HG03108 (cell line): Measurements from ENCODE around the gene PDZRN3.

Experiments used
- ATAC-seq: cut with Tn5 transposase; IDR thresholded peaks from one replicate; pipeline ENCODE4 v1.9.1; 2021; ENCODE audit warnings: moderate library complexity; ENCODE audit not compliant: unreplicated experiment

PDZRN3 gene

GRCh38 chr3:73401059-73401458 is 223.7 kb downstream of the PDZRN3 start:
- ATAC-seq: no peak

- ATAC-seq: no peak
Observed at GRCh38 chr3:73399666-73400253, 225.0 kb downstream of the PDZRN3 start.

DNA sequence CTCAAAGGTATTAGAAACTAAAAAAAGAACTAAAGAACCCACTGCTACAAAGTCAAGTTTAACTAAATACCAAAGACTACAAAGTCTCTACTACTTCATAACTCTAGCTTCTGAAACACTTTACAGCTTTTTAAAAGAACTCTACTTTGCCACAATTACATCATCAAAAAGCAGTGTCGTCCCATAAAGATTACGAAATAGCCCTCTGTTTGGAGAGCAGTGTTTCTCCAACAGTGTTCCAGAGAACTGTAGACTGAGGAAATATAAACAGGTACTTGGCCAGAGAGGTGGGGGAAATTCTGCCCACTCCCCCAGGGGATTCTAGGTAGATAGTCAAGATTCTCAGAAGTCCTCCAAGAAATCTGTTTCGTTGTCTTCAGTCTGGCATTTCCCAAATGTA is 225.6 kb downstream of the PDZRN3 start:
- ATAC-seq: no peak

- ATAC-seq: no peak
Observed at GRCh38 chr3:73398084-73398483, 226.7 kb downstream of the PDZRN3 start.

DNA sequence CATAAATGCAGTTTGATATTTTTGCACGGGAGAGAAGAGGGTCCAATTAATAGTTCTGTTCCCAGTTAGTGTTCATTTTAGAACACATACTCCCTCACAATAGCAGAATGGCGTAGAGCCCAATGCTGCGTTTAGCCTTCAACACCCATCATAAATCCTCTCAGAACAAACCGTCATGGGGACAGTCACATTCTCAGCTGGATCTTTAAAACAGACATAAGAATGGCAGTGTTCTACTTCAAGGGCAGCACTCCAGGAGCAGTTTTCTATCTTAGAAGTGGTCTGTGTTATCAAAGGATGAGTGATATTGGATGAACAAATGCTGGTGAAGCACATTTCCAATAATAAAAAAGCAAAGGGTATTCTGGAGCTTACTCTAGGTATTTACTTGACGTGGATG is 230.5 kb downstream of the PDZRN3 start:
- ATAC-seq: no peak

- ATAC-seq: no peak
Observed at GRCh38 chr3:73393005-73393404, 231.7 kb downstream of the PDZRN3 start.

- ATAC-seq: no peak
Observed at GRCh38 chr3:73391984-73392383, 232.8 kb downstream of the PDZRN3 start.

DNA sequence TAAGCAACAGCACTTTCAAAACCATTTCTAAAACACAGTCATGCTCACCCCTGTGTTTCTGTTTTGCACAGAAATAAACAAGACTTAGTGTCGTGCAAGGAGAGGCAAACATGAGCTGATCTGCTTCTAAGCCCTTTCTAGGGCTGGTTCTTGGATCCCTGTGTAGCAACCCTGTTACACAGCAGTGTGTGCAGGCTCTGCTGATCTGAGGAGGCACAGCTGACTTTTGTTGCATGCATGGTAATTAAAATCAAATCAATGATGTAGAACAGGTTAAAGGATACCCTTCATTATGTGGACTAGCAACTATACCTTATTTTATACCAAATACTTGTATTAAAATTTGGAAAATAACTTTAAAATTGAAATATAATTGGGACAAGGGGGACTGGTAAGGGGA is 234.8 kb downstream of the PDZRN3 start:
- ATAC-seq: no peak

DNA sequence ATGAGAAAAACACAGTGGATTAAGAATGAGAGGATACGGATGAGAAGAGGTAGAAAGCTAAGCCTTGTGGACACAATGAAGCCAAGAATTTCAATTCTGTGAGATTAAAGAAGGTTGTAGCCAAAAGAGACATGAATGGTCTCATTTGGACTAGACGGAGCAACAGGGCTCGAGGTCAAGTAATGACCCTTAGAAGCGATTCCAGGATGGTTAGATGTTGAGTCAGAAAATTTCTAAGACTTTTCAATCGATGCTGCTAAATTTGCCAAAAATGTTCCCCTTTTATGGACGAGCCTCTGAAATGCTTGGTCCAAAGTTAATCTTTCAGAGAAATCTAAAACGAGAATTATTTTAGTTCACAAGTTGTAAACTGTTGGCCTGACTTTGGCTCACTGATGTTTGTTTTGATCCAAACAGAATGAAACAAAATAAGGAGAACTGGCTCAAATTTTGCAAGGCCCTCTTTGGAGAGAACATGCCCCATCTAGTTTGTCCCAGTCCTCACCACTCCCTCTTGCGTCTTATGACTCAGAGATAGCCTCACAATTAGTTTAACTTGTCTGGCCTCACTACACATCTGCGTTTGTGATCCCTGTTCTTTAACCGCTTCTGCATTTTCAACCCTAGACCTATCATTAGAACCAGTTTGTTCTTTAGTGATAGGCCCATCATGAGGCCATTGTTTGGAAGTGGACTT is 235.5 kb downstream of the PDZRN3 start:
- ATAC-seq: no peak

GRCh38 chr3:73385568-73385967 is 239.2 kb downstream of the PDZRN3 start:
- no peak for ATAC-seq

GRCh38 chr3:73384091-73384906 is 240.4 kb downstream of the PDZRN3 start:
- no peak for ATAC-seq

DNA sequence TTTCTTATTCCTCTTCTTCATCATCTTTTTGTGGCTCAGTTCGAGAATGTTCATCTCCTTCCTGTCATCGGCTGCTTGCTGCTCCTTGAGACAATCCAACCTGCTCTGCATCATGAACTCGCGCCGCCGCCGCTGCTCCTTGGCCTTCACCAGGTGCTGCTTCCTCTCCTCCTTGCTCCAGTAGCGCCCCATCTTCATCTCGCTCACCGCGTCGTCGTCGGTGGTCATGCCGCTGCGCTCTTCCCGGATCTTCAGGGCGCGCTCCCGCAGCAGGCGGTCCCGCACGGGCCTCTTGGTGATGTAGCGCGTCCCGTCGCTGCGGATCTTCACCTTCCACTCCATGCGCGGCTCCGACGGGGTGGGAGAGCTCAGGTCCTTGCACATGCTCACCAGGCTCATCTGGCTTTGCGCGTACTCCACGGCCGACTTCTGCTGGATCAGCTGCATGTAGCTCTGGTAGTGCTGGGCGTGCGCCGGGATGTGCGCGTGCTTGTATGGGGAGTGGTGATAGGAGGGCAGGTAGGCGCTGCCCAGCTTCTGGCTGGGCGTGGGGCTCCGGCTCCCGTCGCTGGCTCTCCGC is 241.2 kb downstream of the PDZRN3 start:
- no peak for ATAC-seq

DNA sequence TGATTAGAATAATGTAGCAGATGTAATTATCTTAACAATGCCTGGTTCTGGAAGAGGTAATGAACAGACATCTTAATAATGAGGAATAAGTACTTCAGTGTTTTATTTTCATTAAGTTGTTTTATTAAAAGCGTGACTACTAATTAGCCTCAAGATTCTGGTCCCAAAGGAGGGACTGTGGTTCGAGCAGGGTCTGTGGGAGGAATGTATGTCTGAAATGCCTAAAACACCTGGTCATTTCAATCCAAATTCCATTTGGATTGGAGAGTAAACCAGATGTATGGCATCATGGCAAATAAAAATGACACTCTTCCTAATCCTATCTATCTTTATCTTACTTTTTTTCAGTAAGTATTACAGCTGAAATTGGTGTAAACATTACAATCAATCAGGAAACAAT is 243.2 kb downstream of the PDZRN3 start:
- no peak for ATAC-seq

- ATAC-seq: no peak
Observed at GRCh38 chr3:73380735-73381532, 243.8 kb downstream of the PDZRN3 start.

DNA sequence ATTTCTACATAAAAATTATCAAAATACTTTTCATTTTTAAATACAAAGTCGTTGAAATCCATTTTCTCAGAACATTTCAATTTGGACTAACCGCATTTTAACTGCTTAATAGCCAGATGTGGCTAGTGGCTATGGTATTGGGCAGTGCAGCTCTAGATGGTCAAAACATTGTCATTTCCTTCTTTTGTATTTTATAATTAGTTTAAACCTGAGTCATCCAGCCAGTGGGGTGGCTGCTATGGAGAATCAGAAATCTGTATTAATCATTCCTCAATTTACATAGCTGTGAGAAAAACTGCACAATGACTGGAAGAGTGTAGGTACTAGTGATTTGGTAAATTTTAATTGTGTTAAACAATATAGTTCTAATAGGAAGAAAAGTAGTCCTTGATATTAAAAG is 245.3 kb downstream of the PDZRN3 start:
- ATAC-seq: no peak

GRCh38 chr3:73378207-73378606 is 246.5 kb downstream of the PDZRN3 start:
- no peak for ATAC-seq

DNA sequence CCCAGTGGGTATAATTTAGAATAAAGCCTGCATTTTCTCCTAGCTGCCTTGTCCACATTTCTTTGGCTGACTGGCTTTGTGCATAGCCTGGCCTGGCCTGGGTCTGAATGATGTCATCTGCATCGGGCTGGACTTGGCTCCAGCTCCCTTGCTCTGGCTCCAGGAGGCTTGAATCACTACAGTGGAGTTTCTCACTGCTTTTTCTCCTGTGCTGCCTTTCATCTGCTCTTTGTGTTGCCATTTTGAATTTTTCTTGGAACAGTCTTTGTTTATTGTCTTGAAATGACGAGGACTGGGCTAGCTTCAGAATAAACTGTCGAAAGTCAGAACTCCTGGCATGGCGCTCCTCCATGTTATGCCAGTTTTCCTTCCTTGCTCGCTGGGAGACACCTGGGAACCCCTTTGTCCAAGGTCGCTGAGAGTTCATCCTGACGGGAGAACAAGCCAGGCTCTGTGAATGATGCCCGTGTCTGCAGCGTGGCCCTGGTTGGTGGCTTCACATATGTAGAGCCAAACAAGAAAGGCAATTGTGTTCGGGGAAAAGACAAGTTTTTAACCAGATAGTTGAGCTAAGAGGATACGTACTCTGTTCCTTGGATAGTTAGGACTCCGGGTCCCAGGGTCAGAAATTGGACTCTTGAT is 258.9 kb downstream of the PDZRN3 start:
- no peak for ATAC-seq

- ATAC-seq: no peak
Observed at GRCh38 chr3:73364517-73364916, 260.2 kb downstream of the PDZRN3 start.

DNA sequence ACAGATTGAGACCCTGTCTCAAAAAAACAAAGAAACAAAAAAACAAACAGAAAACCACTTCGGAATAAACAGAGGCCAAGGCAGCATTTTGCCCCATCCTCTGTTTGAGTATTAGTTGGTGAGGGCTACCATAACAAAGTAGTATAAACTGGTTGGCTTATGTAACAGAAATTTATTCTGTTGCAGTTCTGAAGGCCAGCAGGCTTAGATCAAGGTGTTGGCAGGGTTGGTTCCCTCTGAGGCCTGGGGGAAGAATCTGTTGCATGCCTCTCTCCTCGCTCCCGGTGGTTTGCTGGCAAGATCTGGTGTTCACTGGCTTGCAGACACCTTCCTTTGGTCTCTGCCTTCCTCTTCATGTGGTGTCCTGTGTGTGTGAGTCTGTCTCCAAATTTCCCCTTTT is 261.6 kb downstream of the PDZRN3 start:
- no peak for ATAC-seq

- no peak for ATAC-seq
Observed at GRCh38 chr3:73361591-73361990, 263.1 kb downstream of the PDZRN3 start.
